Heart left ventricle (tissue), 16 donors: Measurements from ENCODE around the gene LMX1A. TPM values are rescaled to one million over a fixed set of nuclear protein-coding genes. Genes with fewer than 3 reads are reported as not detected.
A peak's percentile ranks its signal among the peaks of the same experiment; 100 is the strongest.

Experiments used
- ATAC-seq, 4 donors: fragments of 200-7000 bp; cut with Tn5 transposase; one replicate each; pipeline ENCODE4 v1.9.1; 2020 to 2022; ENCODE audit warnings: moderate library complexity in 4 of 4, mild to moderate bottlenecking in 3 of 4, moderate number of reproducible peaks in 1 of 4
- DNase-seq, 5 donors: peaks; one replicate each; pipeline ENCODE4 v3.0.0-alpha.2; 2020
- H3K27ac ChIP-seq, 12 donors: fragments of 200-600 bp; sonication (generic) in 4 of 12; one replicate each; pipeline versions ENCODE4 v1.5.0 to v1.8.0; 2016 to 2022; ENCODE audit warnings: mild to moderate bottlenecking in 2 of 12
- H3K27me3 ChIP-seq, 9 donors: fragments of 200-600 bp; sonication (generic) in 2 of 9; one replicate each; pipeline versions ENCODE4 v1.5.1 to v1.8.0; 2016 to 2022; ENCODE audit warnings: mild to moderate bottlenecking in 3 of 9
- H3K36me3 ChIP-seq, 9 donors: fragments of 200-600 bp; sonication (generic) in 2 of 9; one replicate each; pipeline versions ENCODE4 v1.5.0 to v1.8.0; 2018 to 2022; ENCODE audit warnings: mild to moderate bottlenecking in 2 of 9
- H3K4me1 ChIP-seq, 12 donors: fragments of 200-600 bp; sonication (generic) in 4 of 12; one replicate each; pipeline versions ENCODE4 v1.5.0 to v1.8.0; 2016 to 2022; ENCODE audit warnings: mild to moderate bottlenecking in 3 of 12
- H3K4me3 ChIP-seq, 12 donors: fragments of 200-600 bp; sonication (generic) in 4 of 12; one replicate each; pipeline versions ENCODE4 v1.5.0 to v1.8.0; 2017 to 2022; ENCODE audit warnings: mild to moderate bottlenecking in 9 of 12, moderate library complexity in 4 of 12
- H3K9me3 ChIP-seq, 12 donors: fragments of 200-600 bp; sonication (generic) in 4 of 12; one replicate each; pipeline versions ENCODE4 v1.5.0 to v1.8.0; 2016 to 2022; ENCODE audit warnings: mild to moderate bottlenecking in 1 of 12
- CTCF ChIP-seq, 12 donors: fragments of 200-600 bp; sonication (generic) in 4 of 12; IDR thresholded peaks; one replicate each; pipeline versions ENCODE4 v1.5.0 to v1.8.0; 2018 to 2022; ENCODE audit warnings: antibody characterized with exemption in 12 of 12, mild to moderate bottlenecking in 5 of 12
- POLR2A ChIP-seq, 2 donors: fragments of 450-650 bp; IDR thresholded peaks; one replicate each; pipeline ENCODE4 v1.6.1; 2017; ENCODE audit warnings: antibody characterized with exemption in 2 of 2, mild to moderate bottlenecking in 2 of 2, moderate library complexity in 2 of 2
- WGBS, 4 donors: extraction: QIAGEN DNeasy Blood & Tissue Kit in 2 of 4; methylation state at CpG; one replicate each; pipeline versions ENCODE4 v1.1.5 to v1.1.7; 2013 to 2018; 5-methylcytosine and 5-hydroxymethylcytosine counted together
- intact Hi-C, 10 donors: fragments of 100-400 bp; cut with DNase I; formaldehyde crosslinking; loops; one replicate each; pipeline versions ENCODE4 v1.11.1 to v1.14.2; 2022
- polyA plus RNA-seq, 2 donors: library from polyadenylated mRNA; stranded (reverse); fragments of 200-250 nt; gene quantifications; one replicate each; pipeline ENCODE4 v1.2.3, GENCODE V29; 2013
- total RNA-seq, 9 donors: library from RNA; depleted of rRNA in 2 of 9; stranded (reverse); fragments of >200 nt in 2 of 9; fragmentation: NEBNext Ultra II Directional in 3 of 9; extraction: Animal tissue kit (Norgen Biotek cat#: 25700) in 3 of 9; gene quantifications; one replicate each; pipeline versions ENCODE4 v1.1.0 to v1.2.4, GENCODE V29; 2016 to 2023
- donor health status: ischemic (EF 13 %, LVEDD 7.1; RV severe dilation, severe dysfunction).
- donor health status: healthy with polysubstance abuse.
- donor health status: DM: no; HTN: yes; CAD: no.
- donor health status: DM: no; HTN: no; CAD: no.
- donor health status: ischemic (EF 25% LVEDD 6.9; RV normal size, moderate dysfunction).
- donor health status: ischemic (EF 25% LVEDD 5.7; RV mildly dilated, moderate dysfunction).
- donor health status: healthy.
- donor health status: DM: yes; HTN: yes; CAD: no.
- donor health status: ischemic (EF 35%, LVEDD 5.7; RV mildly dilated, moderate dysfunction).
- donor health status: nonischemic (EF 11% LVEDD 7.7; RV severe dilation, severe dysfunction).
- donor health status: DM: yes; HTN: yes; CAD: no.
- donor health status: PGD.
- donor health status: ischemic (EF 29% LVEDD 5.4; RV normal size, mild dysfunction).
- donor health status: nonischemic (EF 23%, LVEDD 6.1; RV moderate dilation, normal function).

The LMX1A gene
- total and polyA plus RNA-seq, 11 donors, result 0.03 to 0.37 (median 0.14) TPM; not detected in 5

- Histone ChIP-seq H3K27ac (no peak overlapping the region), H3K9me3 (no peaks in the 10 kb centered on the region), H3K27me3 (peaks cover 0 to 34% (median 22%) of the 10 kb centered on the region in 9 donors), H3K4me1 (peaks cover 0 to 8% (median under 1%) of the 10 kb centered on the region in 12 donors), H3K36me3 (no peaks in the 10 kb centered on the region), H3K4me3 (no peak overlapping the region)
- no peak for DNase-seq
- intact Hi-C loops, result no loop called here
- TF ChIP-seq POLR2A (IDR thresholded peaks at IDR 0.05) (no peak), CTCF (IDR thresholded peaks at IDR 0.05) (no peak)
- 30 to 56% (median 44%) methylated on average over 4 of the region's 4 CpGs for WGBS, 4 donors
- ATAC-seq, result peak; percentile 47 to 76 (median 58)
Observed at GRCh38 chr1:165240492-165240891, 116.0 kb downstream of the LMX1A start.

- no peak overlapping the region for H3K27ac ChIP-seq
- H3K4me1 ChIP-seq, result peaks cover 0 to 14% (median 3%) of the 10 kb centered on the region in 12 donors
- TF ChIP-seq POLR2A (IDR thresholded peaks at IDR 0.05), result no peak
- DNase-seq (no peak), ATAC-seq (peak in 2 of 4 donors; percentile 51 to 57)
- H3K27me3 ChIP-seq, result peaks cover 1 to 40% (median 26%) of the 10 kb centered on the region in 9 donors
- WGBS, 4 donors, result 33 to 44% (median 40%) methylated on average over 2 of the region's 2 CpGs
- no peaks in the 10 kb centered on the region for H3K9me3 ChIP-seq
- intact Hi-C loops, result no loop called here
- H3K36me3 ChIP-seq, result no peaks in the 10 kb centered on the region
- no peak overlapping the region for H3K4me3 ChIP-seq
Observed at GRCh38 chr1:165239873-165240272, 116.6 kb downstream of the LMX1A start.

- Histone ChIP-seq H3K36me3 (no peaks in the 10 kb centered on the region), H3K9me3 (no peaks in the 10 kb centered on the region), H3K27me3 (peaks cover 4 to 71% (median 26%) of the 10 kb centered on the region in 9 donors), H3K4me3 (peak overlapping the region; percentile 9 to 48 (median 38)), H3K4me1 (peaks cover 0 to 14% (median 3%) of the 10 kb centered on the region in 12 donors), H3K27ac (no peak overlapping the region)
- intact Hi-C loops, result no loop called here
- TF ChIP-seq POLR2A (IDR thresholded peaks at IDR 0.05) (no peak), CTCF (IDR thresholded peaks at IDR 0.05) (no peak)
- ATAC-seq (no peak), DNase-seq (no peak)
- 1 to 2% (median 1%) methylated on average over 19 to 33 of the region's 33 CpGs for WGBS, 4 donors
Observed at GRCh38 chr1:165235777-165236291, 120.7 kb downstream of the LMX1A start.

GRCh38 chr1:165235155-165235776 lies 121.2 kb downstream of the LMX1A start:
- TF ChIP-seq POLR2A (IDR thresholded peaks at IDR 0.05), result no peak
- no peak for TF ChIP-seq CTCF (IDR thresholded peaks at IDR 0.05)
- Histone ChIP-seq H3K4me1 (peaks cover 0 to 14% (median 2%) of the 10 kb centered on the region in 12 donors), H3K4me3 (peak overlapping the region; percentile 9 to 48 (median 38)), H3K36me3 (no peaks in the 10 kb centered on the region), H3K9me3 (no peaks in the 10 kb centered on the region), H3K27ac (no peak overlapping the region), H3K27me3 (peaks cover 4 to 68% (median 26%) of the 10 kb centered on the region in 9 donors)
- DNase-seq (no peak), ATAC-seq (peak in 1 of 4 donors; percentile 71)
- intact Hi-C loops, result no loop called here
- WGBS, 4 donors, result 3% methylated on average over 24 to 56 of the region's 56 CpGs
